HG03565 (cell line): ENCODE data around the gene AFF1.
A peak's percentile ranks its signal among the peaks of the same experiment; 100 is the strongest.

Source experiments
- ATAC-seq: cut with Tn5 transposase; IDR thresholded peaks from one replicate; pipeline ENCODE4 v1.9.1; 2021; ENCODE audit warnings: mild to moderate bottlenecking, moderate library complexity; ENCODE audit not compliant: unreplicated experiment

AFF1 gene

GRCh38 chr4:86947501-86948120 is 12.8 kb downstream of the AFF1 start:
- ATAC-seq, result no peak

GRCh38 chr4:86948276-86948675 is 13.5 kb downstream of the AFF1 start:
- no peak for ATAC-seq

- no peak for ATAC-seq
Observed at GRCh38 chr4:86950831-86951525, 16.2 kb downstream of the AFF1 start.

GRCh38 chr4:86955888-86956451 is 21.2 kb downstream of the AFF1 start:
- ATAC-seq, result no peak

- ATAC-seq, result peak; percentile 35
Observed at GRCh38 chr4:86957215-86957614, 22.4 kb downstream of the AFF1 start.

- no peak for ATAC-seq
Observed at GRCh38 chr4:86959588-86960500, 25.0 kb downstream of the AFF1 start.

GRCh38 chr4:86960557-86960961 is 25.7 kb downstream of the AFF1 start:
- ATAC-seq, result no peak

GRCh38 chr4:86961116-86961515 is 26.3 kb downstream of the AFF1 start:
- no peak for ATAC-seq

GRCh38 chr4:86961605-86962295 is 26.9 kb downstream of the AFF1 start:
- peak; percentile 86 for ATAC-seq

GRCh38 chr4:86963697-86964096 is 28.9 kb downstream of the AFF1 start:
- ATAC-seq, result no peak

- peak; percentile 45 for ATAC-seq
Observed at GRCh38 chr4:86965019-86965976, 30.5 kb downstream of the AFF1 start.

GRCh38 chr4:86967073-86967472 is 32.3 kb downstream of the AFF1 start:
- no peak for ATAC-seq

- ATAC-seq, result no peak
Observed at GRCh38 chr4:86967798-86968197, 33.0 kb downstream of the AFF1 start.

- no peak for ATAC-seq
Observed at GRCh38 chr4:86968547-86968946, 33.7 kb downstream of the AFF1 start.

- ATAC-seq, result no peak
Observed at GRCh38 chr4:86970447-86971354, 35.9 kb downstream of the AFF1 start.

- no peak for ATAC-seq
Observed at GRCh38 chr4:86971355-86971683, 36.5 kb downstream of the AFF1 start.

- no peak for ATAC-seq
Observed at GRCh38 chr4:86972997-86973396, 38.2 kb downstream of the AFF1 start.

- no peak for ATAC-seq
Observed at GRCh38 chr4:86973668-86974067, 38.9 kb downstream of the AFF1 start.

GRCh38 chr4:86974551-86974994 is 39.8 kb downstream of the AFF1 start:
- no peak for ATAC-seq
